Adrenal gland (tissue), 12 donors: ENCODE data around the gene ST6GALNAC4. TPM values are rescaled to one million over a fixed set of nuclear protein-coding genes. Genes with fewer than 3 reads are reported as not detected.

Source experiments
- DNase-seq, 7 donors: peaks; one replicate each; pipeline ENCODE4 v3.0.0-alpha.2; 2019 to 2020
- H3K27ac ChIP-seq, 5 donors: fragments of 200-600 bp; sonication (generic) in 4 of 5; 1 replicate in 3 of 5; 2 replicates in 2 of 5; pipeline versions ENCODE4 v1.5.1 to v1.8.0; 2016 to 2020; ENCODE audit warnings: mild to moderate bottlenecking in 1 of 5
- H3K27me3 ChIP-seq: fragments of 200-600 bp; 2 replicates; pipeline ENCODE4 v1.8.0; 2021
- H3K36me3 ChIP-seq, 2 donors: fragments of 200-600 bp; replicated peaks in 1 of 2; 1 replicate in 1 of 2; 2 replicates in 1 of 2; pipeline versions ENCODE4 v1.5.1 to v1.8.0; 2018 to 2022
- H3K4me1 ChIP-seq, 2 donors: fragments of 200-600 bp; replicated peaks in 1 of 2; 1 replicate in 1 of 2; 2 replicates in 1 of 2; pipeline versions ENCODE4 v1.5.1 to v1.8.0; 2018 to 2021
- H3K4me3 ChIP-seq, 4 donors: fragments of 200-600 bp; sonication (generic) in 3 of 4; one replicate each; pipeline ENCODE4 v1.5.1; 2016 to 2018
- H3K9me3 ChIP-seq, 3 donors: fragments of 200-600 bp; sonication (generic) in 1 of 3; replicated peaks in 1 of 3; 1 replicate in 2 of 3; 2 replicates in 1 of 3; pipeline versions ENCODE4 v1.5.1 to v1.8.0; 2016 to 2021
- CTCF ChIP-seq, 6 experiments: fragments of 450-650 bp in 4 of 6; fragments of 200-600 bp in 2 of 6; sonication (generic) in 1 of 6; IDR thresholded peaks; 1 replicate in 5 of 6; 2 replicates in 1 of 6; pipeline versions ENCODE4 v1.5.1 to v1.8.0; 2016 to 2021; ENCODE audit warnings: antibody characterized with exemption in 6 of 6, mild to moderate bottlenecking in 2 of 6, moderate library complexity in 1 of 6
- POLR2A ChIP-seq, 2 donors: fragments of 450-650 bp; IDR thresholded peaks; one replicate each; pipeline ENCODE4 v1.6.1; 2017; ENCODE audit warnings: antibody characterized with exemption in 2 of 2, mild to moderate bottlenecking in 2 of 2, moderate library complexity in 1 of 2
- WGBS, 4 donors: extraction: QIAGEN DNeasy Blood & Tissue Kit in 2 of 4; methylation state at CpG; one replicate each; pipeline versions ENCODE4 v1.1.5 to v1.1.7; 2013 to 2017; 5-methylcytosine and 5-hydroxymethylcytosine counted together
- intact Hi-C, 2 donors: fragments of 100-400 bp; cut with DNase I; formaldehyde crosslinking; loops; one replicate each; pipeline versions ENCODE4 v1.14.1 to v1.15.0; 2022 to 2023
- polyA plus RNA-seq, 3 donors: library from polyadenylated mRNA; stranded (reverse); fragments of 200-250 nt in 2 of 3; fragments of 350-450 nt in 1 of 3; fragmentation: Illumina TruSeq in 1 of 3; extraction: RNeasy Lipid Tissue Mini Kit (QIAGEN cat#74804) in 1 of 3; gene quantifications; one replicate each; pipeline ENCODE4 v1.2.3, GENCODE V29; 2013 to 2014
- total RNA-seq, 9 donors: library from RNA; depleted of rRNA in 4 of 9; stranded (reverse); fragments of >200 nt in 4 of 9; fragments of 120-200 nt in 1 of 9; fragmentation: NEBNext Ultra II Directional in 1 of 9; extraction: Animal tissue kit (Norgen Biotek cat#: 25700) in 1 of 9; gene quantifications; one replicate each; pipeline versions ENCODE4 v1.1.0 to v1.2.4, GENCODE V29; 2013 to 2023
- donor health status: healthy with polysubstance abuse.
- donor health status: Bipolar disorder and iron deficiency.
- donor health status: DM: yes; HTN: yes; CAD: no.
- donor health status: DM: no; HTN: no; CAD: no.
- donor health status: DM: no; HTN: no; CAD: no.
- donor health status: DM: yes; HTN: yes; CAD: no.

The ST6GALNAC4 gene
- total and polyA plus RNA-seq, 12 donors: 5.3 to 65.7 (median 14.7) TPM

- Histone ChIP-seq H3K9me3 (no peaks in the 10 kb centered on the region), H3K4me3 (peak overlapping the region in 2 of 4 donors; percentile 47 to 97), H3K27me3 (no peaks in the 10 kb centered on the region), H3K4me1 (peaks cover 20 to 45% of the 10 kb centered on the region in 2 donors), H3K27ac (peak overlapping the region in 3 of 5 donors; percentile 50 to 91 (median 66)), H3K36me3 (peaks cover 0 to 9% of the 10 kb centered on the region in 2 donors)
- 27 to 76% (median 46%) methylated on average over 4 to 26 of the region's 26 CpGs for WGBS, 4 donors
- intact Hi-C loops: no loop called here
- DNase-seq: peak in 4 of 7 donors; percentile 50 to 64 (median 58)
- TF ChIP-seq CTCF (IDR thresholded peaks at IDR 0.05) (no peak), POLR2A (IDR thresholded peaks at IDR 0.05) (no peak)
These were observed 39.9 kb downstream of the ST6GALNAC4 start for GRCh38 chr9:127876764-127877562.

GRCh38 chr9:127876026-127876763, 40.6 kb downstream of the ST6GALNAC4 start:
- H3K36me3 ChIP-seq: peaks cover 0 to 16% of the 10 kb centered on the region in 2 donors
- no peak for TF ChIP-seq CTCF (IDR thresholded peaks at IDR 0.05)
- no peak for TF ChIP-seq POLR2A (IDR thresholded peaks at IDR 0.05)
- DNase-seq: no peak
- H3K4me3 ChIP-seq: peak overlapping the region in 1 of 4 donors; percentile 97
- WGBS, 4 donors: 84 to 91% (median 86%) methylated on average over 5 to 14 of the region's 14 CpGs
- H3K27ac ChIP-seq: peak overlapping the region in 1 of 5 donors; percentile 66
- no peaks in the 10 kb centered on the region for H3K27me3 ChIP-seq
- peaks cover 20 to 45% of the 10 kb centered on the region in 2 donors for H3K4me1 ChIP-seq
- no peaks in the 10 kb centered on the region for H3K9me3 ChIP-seq
- intact Hi-C loops: no loop called here

- intact Hi-C loops: no loop called here
- no peak overlapping the region for H3K27ac ChIP-seq
These were observed 41.4 kb downstream of the ST6GALNAC4 start for GRCh38 chr9:127875306-127875966.

More at GRCh38 chr9:127875306-127875966, 41.4 kb downstream of the ST6GALNAC4 start:
- H3K4me1 ChIP-seq: peaks cover 20 to 45% of the 10 kb centered on the region in 2 donors
- no peaks in the 10 kb centered on the region for H3K27me3 ChIP-seq
- 64 to 80% (median 76%) methylated on average over 3 to 10 of the region's 10 CpGs for WGBS, 4 donors
- H3K9me3 ChIP-seq: no peaks in the 10 kb centered on the region
- peaks cover 0 to 23% of the 10 kb centered on the region in 2 donors for H3K36me3 ChIP-seq
- TF ChIP-seq POLR2A (IDR thresholded peaks at IDR 0.05) (no peak), CTCF (IDR thresholded peaks at IDR 0.05) (no peak)
- no peak for DNase-seq
- no peak overlapping the region for H3K4me3 ChIP-seq
